ENCODE measurements around the gene MEAK7.

MEAK7 gene

DNA sequence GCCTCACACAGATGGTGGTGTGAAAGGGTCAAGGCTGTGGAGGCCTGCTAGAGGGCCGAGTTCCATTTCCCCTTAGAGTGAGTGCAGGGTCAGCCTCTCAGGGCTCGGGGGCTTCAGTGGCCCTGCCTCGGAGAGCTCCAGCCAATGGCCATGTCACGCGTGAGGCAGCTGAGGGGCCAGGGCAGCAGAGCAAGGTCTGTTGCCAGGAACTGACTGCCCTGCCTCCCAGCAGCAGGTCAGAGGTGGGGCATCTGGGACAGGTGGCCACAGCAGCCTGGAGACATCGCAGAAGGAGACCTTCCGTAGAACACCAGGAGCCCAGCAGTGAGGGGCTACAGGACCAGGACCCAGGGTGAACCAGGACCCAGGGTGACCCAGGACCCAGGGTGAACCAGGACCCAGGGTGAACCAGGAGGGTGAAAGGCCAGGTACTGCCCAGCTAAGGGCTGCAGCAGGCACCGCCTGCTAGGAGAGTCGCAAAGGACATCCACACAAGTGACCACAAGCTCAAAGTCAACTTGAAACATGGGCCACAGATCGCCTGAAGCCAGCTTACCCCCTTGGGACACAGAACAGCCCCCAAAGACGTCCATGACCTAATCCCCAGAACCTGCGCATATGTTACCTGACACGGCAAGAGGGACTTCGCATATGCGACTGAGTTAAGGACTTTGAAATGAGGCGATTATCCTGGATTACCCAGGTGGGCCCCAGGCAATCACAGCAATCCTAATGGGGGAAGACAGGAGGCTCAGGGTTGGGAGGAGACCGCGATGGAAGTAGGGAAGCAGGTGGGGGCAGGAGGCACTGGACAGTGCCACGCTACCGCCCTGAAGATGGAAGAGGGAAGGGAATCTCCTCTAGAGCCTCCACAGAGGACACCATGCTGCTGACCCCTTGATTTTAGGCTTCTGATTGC, 4.8 kb upstream of the MEAK7 start:
- no peak for DNase-seq

DNA sequence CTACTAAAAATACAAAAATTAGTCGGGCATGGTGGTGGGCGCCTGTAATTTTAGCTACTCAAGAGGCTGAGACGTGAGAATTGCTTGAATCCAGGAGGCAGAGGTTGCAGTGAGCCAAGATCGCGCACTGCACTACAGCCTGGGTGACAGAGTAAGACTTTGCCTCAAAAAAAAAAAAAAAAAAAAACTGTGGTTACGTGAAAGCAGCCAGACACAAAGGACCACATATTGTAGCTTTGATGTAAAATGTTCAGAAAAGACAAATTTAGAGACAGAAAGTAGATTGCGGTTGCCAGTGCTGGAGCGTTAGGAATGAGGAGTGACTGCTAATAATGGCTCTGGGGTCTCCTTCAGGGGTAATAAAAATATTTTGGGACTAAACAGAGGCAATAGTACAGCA, 4.0 kb upstream of the MEAK7 start:
- no peak for DNase-seq

DNA sequence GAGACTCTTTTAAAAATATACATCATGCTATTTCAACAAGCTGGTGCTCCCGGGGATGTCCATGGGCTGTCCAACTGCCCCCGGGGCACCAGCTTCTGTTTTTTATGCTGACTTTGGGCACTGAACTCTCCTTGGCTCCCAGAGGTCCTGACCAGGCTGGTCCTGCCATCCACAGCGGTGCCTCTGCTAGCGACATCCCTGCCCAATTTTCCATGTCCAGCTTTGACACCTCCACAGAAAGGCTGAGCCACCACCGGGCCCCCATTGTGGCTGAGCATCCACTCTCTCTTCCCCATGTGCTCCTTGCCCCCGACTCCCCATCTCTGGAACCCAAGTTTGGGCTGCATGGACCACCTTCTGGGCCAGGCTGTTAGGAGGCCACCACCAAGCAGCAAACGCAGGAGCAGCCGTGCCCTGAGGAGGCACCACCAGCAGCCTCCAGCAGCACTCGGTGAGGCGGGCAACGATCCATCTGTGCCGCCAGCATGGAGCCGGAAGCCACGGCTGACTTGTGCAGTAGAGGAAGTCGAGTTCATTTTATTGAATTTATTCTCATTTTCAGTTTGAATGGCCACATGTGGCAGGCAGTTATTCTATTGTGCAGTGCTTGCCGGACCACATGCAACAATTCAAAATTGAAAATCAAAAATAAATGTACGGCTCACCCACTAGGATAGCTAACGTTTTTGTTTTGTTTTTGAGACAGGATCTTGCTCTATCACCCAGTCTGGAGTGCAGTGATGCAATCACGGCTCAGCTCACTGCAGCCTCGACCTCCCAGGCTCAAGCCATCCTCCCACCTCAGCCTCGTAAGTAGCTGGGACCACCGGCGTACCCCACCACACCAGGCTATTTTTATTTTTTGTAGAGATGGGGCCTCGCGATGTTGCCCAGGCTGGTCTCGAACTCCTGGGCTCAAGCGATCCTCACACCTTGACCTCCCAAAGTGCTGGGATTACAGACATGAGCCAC, 2.8 kb upstream of the MEAK7 start:
- no peak for DNase-seq

DNA sequence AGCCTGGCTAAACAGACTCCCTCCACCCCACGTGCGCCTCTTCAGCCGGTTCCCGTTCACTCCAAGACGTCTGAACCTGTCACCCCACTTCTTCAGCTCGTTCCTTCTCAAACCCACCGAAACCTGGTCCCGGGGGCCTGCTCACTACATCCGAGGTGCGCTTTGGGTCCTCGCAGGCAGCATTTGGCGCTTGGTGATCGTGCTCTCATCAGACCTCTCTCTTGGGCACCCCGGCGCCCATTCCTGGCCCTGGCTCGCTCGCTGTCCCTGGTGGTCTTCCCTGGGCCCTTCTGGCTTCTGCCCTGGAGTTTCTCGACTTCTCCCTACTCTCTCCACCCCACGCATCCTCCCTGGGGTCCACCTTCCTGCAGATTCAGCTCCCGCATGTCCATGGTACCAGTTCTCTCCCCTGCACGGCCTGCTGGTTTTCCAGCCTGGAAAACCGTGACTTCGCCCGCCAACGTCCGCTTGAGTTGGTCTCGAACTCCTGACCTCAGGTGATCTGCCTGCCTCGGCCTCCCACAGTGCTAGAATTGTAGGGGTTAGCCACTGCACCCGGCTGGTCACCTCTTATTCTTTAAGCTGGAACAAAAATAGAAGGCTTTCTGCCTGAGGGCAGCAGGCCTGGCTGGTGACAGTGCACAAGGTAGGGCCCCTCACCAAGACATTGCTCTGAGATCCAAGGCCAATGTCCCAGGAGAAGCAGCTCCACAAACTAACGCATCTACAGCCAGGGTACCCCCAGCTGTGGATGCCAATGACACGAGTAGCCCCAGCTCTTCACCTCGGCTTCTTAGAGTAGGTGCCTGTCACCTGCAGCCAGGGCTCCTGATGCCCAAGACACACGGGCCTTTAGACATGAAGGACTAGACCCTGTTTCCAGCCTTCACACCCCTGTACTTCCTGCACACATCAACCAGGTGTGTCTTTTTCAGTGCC, 1.1 kb upstream of the MEAK7 start:
- DNase-seq, result no peak

DNA sequence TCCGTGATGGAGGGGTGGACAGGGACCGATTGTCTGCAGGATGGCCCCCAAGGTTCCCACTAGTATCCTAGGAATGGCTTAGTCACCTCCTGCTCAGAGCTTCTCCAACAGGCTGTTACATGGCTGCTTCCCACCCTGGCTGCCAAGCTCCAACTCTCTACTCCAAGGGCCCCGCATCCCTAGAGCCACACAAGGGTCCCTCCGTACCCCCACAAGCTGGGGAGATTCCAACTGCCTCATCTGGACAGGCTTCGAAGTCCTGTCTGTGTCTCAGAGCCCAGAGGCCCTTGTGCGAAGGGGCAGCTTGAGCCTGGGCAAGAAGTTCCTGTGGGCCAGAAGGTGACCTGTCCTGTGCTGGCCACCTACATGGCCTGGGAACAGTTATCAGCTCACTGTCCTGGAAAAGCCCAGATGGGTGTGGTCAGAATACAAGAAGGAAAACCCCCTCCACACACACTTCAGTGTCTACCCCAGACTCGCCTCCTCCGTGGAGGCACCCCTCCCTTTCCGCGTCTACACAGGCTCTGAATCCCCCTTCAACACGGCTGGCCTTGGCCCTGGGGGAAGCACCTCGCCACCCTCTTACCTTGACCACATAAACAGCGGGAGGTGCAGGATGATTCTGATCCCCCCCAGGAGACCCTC, 586 bp downstream of the MEAK7 start:
- DNase-seq, result no peak

DNA sequence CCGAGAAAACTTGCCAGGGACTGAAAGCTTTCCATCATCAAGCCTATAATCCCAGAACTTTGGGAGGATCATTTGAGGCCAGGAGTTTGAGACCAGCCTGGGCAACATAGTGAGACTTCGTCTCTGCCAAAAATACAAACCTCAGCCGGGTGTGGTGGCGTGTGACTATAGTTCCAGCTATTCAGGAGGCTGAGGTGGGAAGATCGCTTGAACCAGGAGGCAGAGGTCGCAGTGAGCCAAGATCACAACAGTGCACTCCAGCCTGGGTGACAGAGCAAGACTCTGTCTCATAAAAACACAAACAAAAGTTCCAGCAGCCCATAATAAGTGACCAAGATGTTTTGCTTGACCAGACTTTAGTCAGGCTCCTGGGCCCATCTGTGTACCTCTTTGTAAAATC, 1.9 kb downstream of the MEAK7 start:
- no peak for DNase-seq

DNA sequence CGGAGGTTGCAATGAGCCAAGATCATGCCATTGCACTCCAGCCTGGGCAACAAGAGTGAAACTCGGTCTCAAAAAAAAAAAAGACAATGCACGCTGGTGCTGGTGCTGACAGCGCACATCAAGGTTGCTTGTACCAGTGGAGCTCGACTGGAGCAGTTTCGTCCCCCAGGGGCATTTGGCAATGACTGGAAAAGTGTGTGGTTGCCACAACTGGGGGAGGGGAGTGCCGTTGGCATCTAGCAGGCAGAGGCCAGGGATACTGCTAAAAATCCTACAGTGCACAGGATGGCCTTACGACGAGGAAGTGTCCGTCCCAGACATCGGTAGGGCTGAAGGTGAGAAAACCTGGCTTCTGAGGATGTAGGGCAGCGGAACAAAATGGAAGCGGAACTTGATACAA, 2.4 kb downstream of the MEAK7 start:
- DNase-seq, result no peak

DNA sequence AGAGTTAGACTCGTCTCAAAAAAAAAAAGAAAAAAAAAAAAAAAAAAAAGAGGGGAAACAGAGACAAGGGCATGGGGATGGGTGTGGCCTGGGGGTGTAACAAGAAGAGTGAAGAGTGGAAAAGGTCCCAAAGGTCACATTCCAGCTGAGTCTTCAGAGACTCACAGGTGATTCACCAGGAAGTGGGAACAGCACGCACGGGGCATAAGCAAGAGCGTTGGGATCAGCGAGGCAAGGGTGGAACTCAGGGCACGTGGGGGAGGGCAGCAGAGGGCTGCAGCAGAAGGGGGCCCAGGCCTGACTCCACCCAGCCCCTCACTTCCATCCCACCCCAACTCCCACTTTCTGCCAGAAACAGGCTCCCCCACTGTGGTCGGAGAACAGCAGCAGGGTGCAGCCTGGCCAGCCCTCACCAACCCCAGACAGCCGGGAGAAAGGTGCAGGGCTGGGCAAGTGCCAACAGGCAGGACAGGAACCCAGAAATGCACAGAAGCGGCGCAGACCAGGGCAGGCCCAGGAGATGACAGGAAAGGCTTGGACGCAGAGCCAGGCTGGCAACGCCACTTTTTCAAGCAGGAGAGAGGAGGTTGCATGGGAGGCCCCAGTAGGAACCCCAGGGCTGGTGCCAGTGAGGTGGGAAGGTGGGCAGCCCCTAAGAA, 3.3 kb downstream of the MEAK7 start:
- no peak for DNase-seq

DNA sequence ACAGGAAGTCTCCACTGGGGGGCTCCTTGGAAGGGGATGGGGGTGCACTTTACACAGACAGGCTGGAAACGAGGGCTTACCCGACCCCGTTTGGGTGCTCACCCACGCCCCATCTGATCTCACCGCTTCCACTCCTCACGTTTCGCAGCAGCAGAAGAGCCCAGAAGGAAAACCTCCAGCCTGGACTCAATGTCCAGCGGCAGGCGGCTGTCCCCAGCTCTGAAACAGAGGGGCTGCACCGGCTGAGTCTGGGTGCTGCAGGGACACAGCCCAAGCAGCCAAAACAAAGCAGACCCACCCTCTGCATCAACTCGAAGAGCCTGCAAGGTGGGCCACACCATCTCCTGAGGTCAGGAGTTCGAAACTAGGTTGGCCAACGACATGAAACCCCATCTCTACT, 3.9 kb downstream of the MEAK7 start:
- no peak for DNase-seq

DNA sequence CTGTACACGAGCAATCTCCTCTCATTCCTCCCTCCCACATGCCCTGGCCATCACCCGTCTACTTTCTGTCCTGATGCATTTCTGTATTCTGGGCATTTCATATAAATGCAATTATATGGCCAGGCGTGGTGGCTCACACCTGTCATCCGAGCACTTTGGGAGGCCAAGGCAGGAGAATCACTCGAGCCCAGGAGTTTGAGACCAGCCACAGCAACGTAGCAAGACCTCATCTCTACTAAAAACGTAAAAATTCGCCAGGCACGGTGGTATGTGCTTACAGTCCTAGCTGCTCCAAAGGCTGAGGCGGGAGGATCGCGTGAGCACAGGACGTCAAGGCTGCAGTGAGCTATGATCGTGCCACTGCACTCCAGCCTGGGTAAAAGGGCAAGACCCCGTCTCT, 4.8 kb downstream of the MEAK7 start:
- DNase-seq, result no peak

DNA sequence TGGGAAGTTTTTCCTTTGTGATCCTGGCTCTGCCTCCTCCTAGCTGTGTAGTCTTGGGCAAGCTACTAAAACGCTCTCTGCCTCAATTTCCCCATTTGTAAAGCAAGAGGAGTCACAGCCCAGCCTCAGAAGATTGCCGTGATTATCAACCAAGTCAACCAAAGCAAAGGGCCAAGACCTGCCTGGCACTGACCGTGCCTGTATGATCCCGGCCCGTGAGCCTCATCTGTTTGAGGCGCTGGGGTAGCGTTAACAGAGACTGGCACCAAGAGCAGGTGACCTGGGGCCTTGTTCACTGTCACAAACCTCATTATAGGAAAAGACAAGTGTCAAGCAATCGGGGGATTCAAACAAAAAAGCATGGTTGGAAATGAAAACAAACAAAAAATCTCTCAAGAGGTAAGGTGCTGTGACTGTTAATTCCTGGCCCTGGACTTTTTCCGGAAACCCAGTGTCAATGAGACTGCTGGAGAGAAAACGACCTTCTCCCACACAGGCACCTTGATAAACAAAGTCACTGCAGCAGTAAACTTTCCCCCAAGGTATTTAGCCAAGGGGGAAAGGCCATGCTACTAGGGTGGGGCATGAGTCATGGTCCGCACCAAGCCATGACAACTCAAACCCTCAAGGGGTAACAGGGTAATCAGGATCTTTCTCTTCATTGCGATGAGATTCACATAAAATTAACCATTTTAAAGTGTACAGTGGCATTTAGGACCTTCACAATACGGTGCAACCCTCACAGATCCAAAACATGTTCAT, 5.4 kb downstream of the MEAK7 start:
- no peak for DNase-seq

DNA sequence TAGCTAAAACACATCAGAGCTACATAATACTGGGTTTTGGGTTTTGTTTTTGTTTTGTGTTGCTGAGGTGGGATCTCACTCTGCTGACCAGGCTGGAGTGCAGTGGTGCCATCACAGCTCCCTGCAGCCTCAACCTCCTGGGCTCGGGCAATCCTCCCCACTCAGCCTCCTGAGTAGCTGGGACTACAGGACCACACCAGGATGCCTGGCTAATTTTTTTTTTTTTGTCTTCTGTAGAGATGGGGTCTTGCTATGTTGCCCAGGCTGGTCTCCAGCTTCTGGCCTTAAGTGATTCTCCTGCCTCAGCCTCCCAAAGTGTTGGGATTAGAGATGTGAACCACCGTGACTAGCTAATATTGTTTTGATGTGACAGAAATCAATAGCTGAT, 6.2 kb downstream of the MEAK7 start:
- DNase-seq, result no peak

DNA sequence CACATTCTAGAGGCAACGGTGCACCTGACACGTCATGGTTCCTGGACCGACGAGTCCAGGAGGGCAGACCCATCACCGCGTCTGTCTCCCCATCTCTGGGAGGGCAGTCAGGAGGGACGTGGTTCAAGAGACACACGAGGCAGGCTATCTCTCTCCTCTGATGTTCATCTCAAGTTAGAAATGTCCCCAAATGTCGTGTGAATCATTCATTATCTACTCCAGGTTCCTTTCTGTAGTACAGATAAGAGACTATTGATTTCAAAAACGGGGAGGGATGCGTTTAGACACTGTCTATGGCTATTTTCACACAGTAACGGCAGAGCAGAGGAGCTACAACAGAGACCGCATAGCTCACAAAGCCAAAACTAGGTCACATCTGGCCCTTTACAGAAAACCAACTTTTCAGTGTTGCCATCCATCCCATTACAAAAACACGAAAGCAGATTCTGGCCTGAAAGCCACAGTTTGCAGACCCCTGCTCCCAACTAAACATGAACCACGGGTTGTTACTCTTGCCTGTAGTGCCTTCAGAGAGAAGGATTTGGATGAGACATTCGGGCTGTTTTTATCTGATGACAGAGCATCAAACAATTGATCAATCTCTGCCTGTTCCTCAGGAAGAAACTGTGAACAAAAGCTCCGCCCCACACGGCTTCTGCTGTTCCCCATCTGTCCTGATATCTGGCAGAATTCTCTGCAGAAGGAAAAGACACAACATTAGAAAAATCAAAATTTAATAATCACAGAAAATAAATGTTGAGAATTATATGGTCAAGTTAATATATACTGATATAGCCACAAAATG, 6.8 kb downstream of the MEAK7 start:
- DNase-seq, result no peak

DNA sequence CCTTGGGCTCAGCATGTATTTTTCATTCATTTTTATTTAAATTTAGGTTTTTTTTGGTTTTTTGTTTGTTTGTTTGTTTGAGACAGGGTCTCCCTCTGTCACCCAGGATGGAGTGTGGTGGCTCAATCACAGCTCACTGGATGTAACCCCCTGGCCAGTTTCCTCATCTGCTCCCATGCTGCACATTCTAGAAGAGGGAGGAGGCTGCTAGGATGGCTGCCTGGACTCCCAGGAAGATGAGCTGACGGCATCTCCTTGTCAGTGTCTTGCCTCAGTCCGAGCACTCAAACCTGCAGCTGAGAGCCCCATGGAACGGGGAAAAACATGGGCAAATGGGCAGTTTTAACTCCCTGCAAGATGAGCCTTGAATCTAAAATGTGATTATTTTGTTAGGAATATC, 7.5 kb downstream of the MEAK7 start:
- DNase-seq, result no peak

DNA sequence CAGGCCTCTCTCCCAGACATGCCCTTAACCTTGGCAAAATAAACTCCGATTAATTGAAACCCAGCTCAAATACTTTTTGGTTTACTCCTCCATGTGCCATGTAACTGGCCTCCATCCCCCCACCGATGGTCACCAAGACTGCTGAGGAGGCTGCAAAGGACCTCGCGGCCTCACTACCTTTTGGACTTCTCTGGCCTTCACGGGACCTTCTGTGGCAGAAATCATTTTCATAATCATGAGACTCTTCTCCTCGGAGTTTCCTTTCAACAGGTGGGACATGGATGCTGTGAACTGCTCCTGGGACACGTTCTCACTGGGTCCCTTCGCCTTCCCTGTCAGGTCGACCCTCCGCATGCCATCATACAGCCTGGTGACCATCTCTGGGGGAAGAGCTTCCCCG, 9.0 kb downstream of the MEAK7 start:
- DNase-seq, result no peak

DNA sequence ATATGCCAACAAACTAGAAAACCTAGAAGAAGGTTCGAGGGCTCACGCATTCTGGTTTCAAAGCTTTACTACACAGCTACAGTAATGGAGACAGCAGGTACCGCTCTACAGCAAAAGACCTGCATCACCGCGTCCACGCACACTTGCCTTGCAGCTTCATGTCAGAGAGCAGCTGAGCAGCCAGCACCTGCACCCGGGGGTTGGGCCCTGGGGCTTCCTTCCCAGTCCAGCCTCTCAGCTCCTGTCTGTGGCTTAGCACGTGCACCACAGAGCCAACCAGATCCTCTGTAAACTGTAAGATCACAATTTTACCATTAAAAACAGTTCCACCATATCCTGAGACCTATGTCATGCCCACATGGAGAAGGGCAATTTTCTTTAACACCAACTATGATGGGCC, 15.3 kb downstream of the MEAK7 start:
- DNase-seq, result no peak

DNA sequence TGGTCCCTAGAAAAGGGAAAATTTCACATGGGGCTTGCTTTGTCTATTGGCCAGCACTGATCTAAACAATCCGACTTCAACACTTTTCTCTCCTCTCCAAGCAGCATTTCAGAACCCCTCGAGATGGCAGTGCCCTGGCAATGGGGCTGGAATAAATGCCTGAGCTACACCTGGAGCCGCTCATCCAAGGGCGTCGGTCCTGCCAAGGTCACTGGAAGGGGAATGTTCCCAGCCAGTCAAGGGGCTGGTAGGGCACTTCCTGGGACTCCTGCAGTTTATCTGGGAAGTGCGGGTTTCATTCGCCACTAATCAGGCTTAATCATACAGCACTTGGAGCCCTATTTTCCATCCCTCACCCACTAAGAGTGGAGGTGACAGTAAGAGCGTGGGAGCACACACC, 17.1 kb downstream of the MEAK7 start:
- DNase-seq, result no peak

DNA sequence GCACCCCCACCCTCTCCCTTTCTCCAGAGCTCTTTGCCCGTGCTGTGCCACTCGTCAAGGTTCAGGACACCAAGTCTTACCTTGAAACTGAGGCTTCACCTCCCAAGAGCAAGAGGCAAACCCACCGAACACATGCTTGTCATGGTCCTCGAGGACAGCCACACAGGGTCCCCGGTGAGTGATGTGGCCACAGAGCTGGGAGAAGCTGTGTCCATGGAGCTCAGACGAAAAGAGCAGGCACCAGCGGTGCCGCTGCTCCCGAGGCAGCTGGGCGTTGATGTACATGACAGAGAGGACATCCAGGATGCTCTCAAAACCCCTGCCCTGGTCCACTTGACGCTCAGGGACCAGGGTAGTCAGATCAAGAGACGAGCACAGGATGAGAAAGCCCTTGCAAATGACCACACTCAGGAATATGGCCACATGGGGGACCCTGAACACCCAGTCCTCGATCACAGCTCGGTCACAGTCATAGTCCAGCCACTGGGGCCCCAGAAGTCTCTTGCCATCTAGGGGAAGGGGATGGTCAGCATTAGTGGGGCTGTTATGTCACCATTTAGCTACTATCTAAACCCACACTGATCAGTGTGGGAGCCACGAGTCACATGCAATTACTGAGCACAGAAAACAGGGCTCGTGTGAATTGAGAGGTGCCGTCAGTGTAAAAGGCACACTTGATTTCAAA, 17.8 kb downstream of the MEAK7 start:
- DNase-seq, result no peak

DNA sequence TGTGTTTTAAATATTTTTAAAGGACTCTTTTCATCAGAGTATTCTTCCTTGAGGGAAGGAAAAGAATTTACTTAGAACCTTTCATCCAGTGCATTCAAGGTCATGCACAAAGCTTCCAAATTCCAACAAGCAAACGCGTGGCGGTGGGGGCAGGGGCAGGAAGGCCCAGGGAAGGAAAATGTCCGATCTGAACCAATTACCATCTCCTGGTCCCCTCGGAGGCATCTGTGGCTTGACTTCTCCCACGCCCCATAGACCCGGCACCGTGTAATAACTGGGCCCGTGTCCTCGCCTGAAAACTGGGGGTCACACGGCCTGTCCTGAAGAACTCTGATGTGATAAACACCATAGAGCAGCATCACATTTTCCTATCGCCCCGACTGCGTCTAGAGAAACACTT, 18.3 kb downstream of the MEAK7 start:
- no peak for DNase-seq
